Activated CD8-positive, alpha-beta memory T cell treated with anti-CD3 and anti-CD28 coated beads, Interleukin-2, amount 50 U/mL, for 1 hour (primary cell): Measurements from ENCODE around the gene OTULINL.
"Not testable (repeated sequence)": the region's sequence is repeated elsewhere in the genome, so short reads cannot be mapped to it uniquely, and the experiment has no call there.

Experiments
- DNase-seq: peaks from one replicate; pipeline ENCODE4 v3.0.0-alpha.2; 2020; ENCODE audit errors: extremely low read depth

OTULINL gene

GRCh38 chr5:14581106-14581890 lies at the start of gene OTULINL:
Gene OTULINL (plus strand): TSS chr5:14581792. CDS start chr5:14581895, 103 bp downstream.
- peak; percentile 73 for DNase-seq

GRCh38 chr5:14532180-14532579 lies 49.4 kb upstream of the OTULINL start:
- no peak for DNase-seq

- DNase-seq = no peak
These were observed 46.8 kb upstream of the OTULINL start for GRCh38 chr5:14534773-14535172.

GRCh38 chr5:14545308-14545707 lies 36.3 kb upstream of the OTULINL start:
- DNase-seq = no peak

- no peak for DNase-seq
These were observed 35.7 kb upstream of the OTULINL start for GRCh38 chr5:14545862-14546261.

GRCh38 chr5:14547666-14548065 lies 33.9 kb upstream of the OTULINL start:
- no peak for DNase-seq

GRCh38 chr5:14551211-14551610 lies 30.4 kb upstream of the OTULINL start:
- no peak for DNase-seq

- DNase-seq = no peak
These were observed 29.6 kb upstream of the OTULINL start for GRCh38 chr5:14552017-14552416.

- DNase-seq = not testable (repeated sequence)
These were observed 27.3 kb upstream of the OTULINL start for GRCh38 chr5:14554288-14554687.

- no peak for DNase-seq
These were observed 25.6 kb upstream of the OTULINL start for GRCh38 chr5:14556015-14556414.

- no peak for DNase-seq
These were observed 24.3 kb upstream of the OTULINL start for GRCh38 chr5:14557203-14557770.

GRCh38 chr5:14557791-14558415 lies 23.7 kb upstream of the OTULINL start:
- no peak for DNase-seq

GRCh38 chr5:14560091-14560595 lies 21.4 kb upstream of the OTULINL start:
- DNase-seq = no peak

GRCh38 chr5:14561741-14562140 lies 19.9 kb upstream of the OTULINL start:
- no peak for DNase-seq

GRCh38 chr5:14568333-14568732 lies 13.3 kb upstream of the OTULINL start:
- DNase-seq = no peak

- no peak for DNase-seq
These were observed 11.5 kb upstream of the OTULINL start for GRCh38 chr5:14569948-14570691.

- DNase-seq = no peak
These were observed 9.7 kb upstream of the OTULINL start for GRCh38 chr5:14571901-14572300.

- no peak for DNase-seq
These were observed 9.2 kb upstream of the OTULINL start for GRCh38 chr5:14572385-14572784.

- DNase-seq = no peak
These were observed 8.8 kb upstream of the OTULINL start for GRCh38 chr5:14572836-14573235.

- DNase-seq = no peak
These were observed 7.5 kb upstream of the OTULINL start for GRCh38 chr5:14574096-14574495.

GRCh38 chr5:14574891-14575508 lies 6.6 kb upstream of the OTULINL start:
- DNase-seq = no peak

GRCh38 chr5:14576206-14576605 lies 5.4 kb upstream of the OTULINL start:
- DNase-seq = no peak
